H9 (cell line): ENCODE data around the gene EML5. TPM values are rescaled to one million over a fixed set of nuclear protein-coding genes. Genes with fewer than 3 reads are reported as not detected.
A peak's percentile ranks its signal among the peaks of the same experiment; 100 is the strongest.

Experiments
- DNase-seq: peaks from one replicate; pipeline ENCODE4 v3.0.0-alpha.2; 2017
- H2AFZ ChIP-seq: one replicate; pipeline ENCODE4 v1.6.1; 2013; ENCODE audit warnings: mild to moderate bottlenecking, low read length, control low read depth, moderate library complexity
- H2AK5ac ChIP-seq: 2 replicates; pipeline ENCODE4 v1.6.1; 2013; ENCODE audit warnings: low read length, control low read depth, mixed read lengths; ENCODE audit not compliant: insufficient read length
- H2BK120ac ChIP-seq: one replicate; pipeline ENCODE4 v1.6.1; 2013; ENCODE audit warnings: low read depth, mild to moderate bottlenecking, low read length, control low read depth, inconsistent platforms; ENCODE audit not compliant: poor library complexity, severe bottlenecking
- H2BK12ac ChIP-seq: 2 replicates; pipeline ENCODE4 v1.6.1; 2013; ENCODE audit warnings: low read length, control low read depth, mixed read lengths, low read depth; ENCODE audit not compliant: insufficient read length
- H2BK15ac ChIP-seq: 2 replicates; pipeline ENCODE4 v1.6.1; 2013; ENCODE audit warnings: low read depth, low read length, control low read depth
- H2BK20ac ChIP-seq: one replicate; pipeline ENCODE4 v1.6.1; 2013; ENCODE audit warnings: low read depth, mild to moderate bottlenecking, low read length, control low read depth, inconsistent platforms; ENCODE audit not compliant: poor library complexity, severe bottlenecking
- H2BK5ac ChIP-seq: 2 replicates; pipeline ENCODE4 v1.6.1; 2013; ENCODE audit warnings: low read length, control low read depth, mixed read lengths; ENCODE audit not compliant: insufficient read length
- H3K14ac ChIP-seq: 2 replicates; pipeline ENCODE4 v1.6.1; 2013; ENCODE audit warnings: low read length, control low read depth; ENCODE audit not compliant: insufficient read depth
- H3K18ac ChIP-seq: 2 replicates; pipeline ENCODE4 v1.6.1; 2013; ENCODE audit warnings: low read depth, mild to moderate bottlenecking, mixed read lengths, low read length, control low read depth; ENCODE audit not compliant: insufficient read length
- H3K23ac ChIP-seq: 2 replicates; pipeline ENCODE4 v1.6.1; 2013; ENCODE audit warnings: low read length, control low read depth, mixed read lengths, low read depth; ENCODE audit not compliant: insufficient read length
- H3K23me2 ChIP-seq: 2 replicates; pipeline ENCODE4 v1.6.1; 2013; ENCODE audit warnings: low read depth, mild to moderate bottlenecking, mixed read lengths, low read length, control low read depth; ENCODE audit not compliant: insufficient read length, poor library complexity, severe bottlenecking
- H3K27ac ChIP-seq: 2 replicates; pipeline ENCODE4 v1.5.1; 2013; ENCODE audit warnings: low read length, control low read depth, mixed read lengths, low read depth; ENCODE audit not compliant: insufficient read length
- H3K27me3 ChIP-seq: 2 replicates; pipeline ENCODE4 v1.6.1; 2013; ENCODE audit warnings: low read length, control low read depth, inconsistent platforms; ENCODE audit not compliant: insufficient read depth
- H3K4ac ChIP-seq: 2 replicates; pipeline ENCODE4 v1.6.1; 2013; ENCODE audit warnings: low read depth, mild to moderate bottlenecking, control low read depth, inconsistent platforms, low read length, moderate library complexity
- H3K4me1 ChIP-seq: 2 replicates; pipeline ENCODE4 v1.6.1; 2013; ENCODE audit warnings: low read length, control low read depth, inconsistent platforms; ENCODE audit not compliant: insufficient read depth
- H3K4me2 ChIP-seq: 2 replicates; pipeline ENCODE4 v1.6.1; 2013; ENCODE audit warnings: low read length, control low read depth, mixed read lengths; ENCODE audit not compliant: insufficient read length, insufficient read depth
- H3K56ac ChIP-seq: 2 replicates; pipeline ENCODE4 v1.6.1; 2013; ENCODE audit warnings: low read depth, mild to moderate bottlenecking, mixed read lengths, low read length, control low read depth; ENCODE audit not compliant: insufficient read length
- H3K79me1 ChIP-seq: 2 replicates; pipeline ENCODE4 v1.6.1; 2013; ENCODE audit warnings: low read depth, mild to moderate bottlenecking, moderate library complexity, low read length, control low read depth, inconsistent platforms; ENCODE audit not compliant: insufficient read depth, poor library complexity, severe bottlenecking
- H3K79me2 ChIP-seq: 2 replicates; pipeline ENCODE4 v1.6.1; 2013; ENCODE audit warnings: low read length, control low read depth, inconsistent platforms; ENCODE audit not compliant: insufficient read depth
- H3K9ac ChIP-seq: 2 replicates; pipeline ENCODE4 v1.6.1; 2013; ENCODE audit warnings: low read length, control low read depth, mixed read lengths; ENCODE audit not compliant: insufficient read length; ENCODE audit errors: extremely low read depth
- H3K9me3 ChIP-seq: one replicate; pipeline ENCODE4 v1.6.1; 2013; ENCODE audit warnings: low read depth, low read length, inconsistent platforms; ENCODE audit not compliant: control insufficient read depth
- H3T11ph ChIP-seq: one replicate; pipeline ENCODE4 v1.6.1; 2013; ENCODE audit warnings: mild to moderate bottlenecking, low read length, control low read depth, inconsistent platforms
- H4K20me1 ChIP-seq: one replicate; pipeline ENCODE4 v1.6.1; 2013; ENCODE audit not compliant: control insufficient read depth, insufficient read length, insufficient read depth
- H4K5ac ChIP-seq: 2 replicates; pipeline ENCODE4 v1.6.1; 2013; ENCODE audit warnings: low read depth, mild to moderate bottlenecking, mixed read lengths, low read length, control low read depth; ENCODE audit not compliant: insufficient read length
- H4K8ac ChIP-seq: replicated peaks from 2 replicates; pipeline ENCODE4 v1.6.1; 2013; ENCODE audit warnings: low read length, control low read depth, mixed read lengths, low read depth; ENCODE audit not compliant: insufficient read length
- H4K91ac ChIP-seq: 2 replicates; pipeline ENCODE4 v1.6.1; 2013; ENCODE audit warnings: low read depth, mild to moderate bottlenecking, moderate library complexity, mixed read lengths, low read length, control low read depth; ENCODE audit not compliant: insufficient read length
- H3K27ac Mint-ChIP-seq, 3 experiments: 2 replicates in 2 of 3; 3 replicates in 1 of 3; pipeline ENCODE4 v1.8.0; 2020 to 2021; ENCODE audit warnings: mixed read lengths in 3 of 3, mild to moderate bottlenecking in 1 of 3, moderate library complexity in 1 of 3
- H3K27me3 Mint-ChIP-seq: 2 replicates; pipeline ENCODE4 v1.8.0; 2021; ENCODE audit warnings: low read depth, mild to moderate bottlenecking, moderate library complexity, mixed read lengths
- H3K36me3 Mint-ChIP-seq, 3 experiments: 2 replicates in 2 of 3; 3 replicates in 1 of 3; pipeline ENCODE4 v1.8.0; 2020 to 2021; ENCODE audit warnings: low read depth in 3 of 3, mixed read lengths in 3 of 3; ENCODE audit not compliant: insufficient read depth in 1 of 3
- H3K4me1 Mint-ChIP-seq, 2 experiments: 2 replicates each; pipeline ENCODE4 v1.8.0; 2020; ENCODE audit warnings: mixed read lengths in 2 of 2
- H3K4me3 Mint-ChIP-seq, 2 experiments: 2 replicates in 1 of 2; 3 replicates in 1 of 2; pipeline ENCODE4 v1.8.0; 2020 to 2021; ENCODE audit warnings: mild to moderate bottlenecking in 2 of 2, mixed read lengths in 2 of 2, moderate library complexity in 1 of 2
- H3K9me3 Mint-ChIP-seq, 2 experiments: 2 replicates in 1 of 2; 3 replicates in 1 of 2; pipeline ENCODE4 v1.8.0; 2020; ENCODE audit warnings: mild to moderate bottlenecking in 2 of 2, mixed read lengths in 2 of 2, moderate library complexity in 1 of 2
- CTCF ChIP-seq: fragments of 200-600 bp; sonication (generic); conservative IDR thresholded peaks from 3 replicates; pipeline ENCODE4 v1.8.0; 2021; ENCODE audit warnings: antibody characterized with exemption, mild to moderate bottlenecking
- WGBS: extraction: QIAGEN DNeasy Blood & Tissue Kit; methylation state at CpG from one replicate; pipeline ENCODE4 v1.1.7; 2013; ENCODE audit warnings: missing lambda C conversion rate, low lambda C conversion rate, mixed read lengths; ENCODE audit not compliant: insufficient read length; ENCODE audit errors: extremely low coverage; 5-methylcytosine and 5-hydroxymethylcytosine counted together
- total RNA-seq: library from RNA; stranded (reverse); gene quantifications from 2 replicates; pipeline ENCODE4 v1.2.1, GENCODE V29; 2021

Gene EML5
- total RNA-seq, 1 experiment from 2014 or later, result 0.81 TPM

GRCh38 chr14:88840926-88841325, 48.2 kb upstream of the EML5 start:
- no peak overlapping the region for H3K56ac ChIP-seq
- peak overlapping the region in 1 of 3 experiments; percentile 58; a peak in 2 of 7 replicates for H3K27ac Mint-ChIP-seq
- no CpG with 5 or more reads among the region's 5 CpGs for WGBS

More at GRCh38 chr14:88840926-88841325, 48.2 kb upstream of the EML5 start:
- Histone ChIP-seq H2AK5ac (no peak overlapping the region), H2BK15ac (no peak overlapping the region), H4K91ac (no peak overlapping the region), H2BK120ac (no peak overlapping the region), H3K27ac (no peak overlapping the region), H2BK12ac (no peak overlapping the region), H3T11ph (no peak overlapping the region), H2BK20ac (no peak overlapping the region), H3K79me1 (no peaks in the 10 kb centered on the region), H4K8ac (no peak overlapping the region), H3K4me2 (no peak overlapping the region), H3K14ac (no peak overlapping the region), H3K27me3 (no peaks in the 10 kb centered on the region), H3K4ac (no peak overlapping the region), H3K9me3 (no peaks in the 10 kb centered on the region), H2AFZ (no peak overlapping the region), H3K23ac (no peak overlapping the region), H4K20me1 (no peaks in the 10 kb centered on the region), H2BK5ac (no peak overlapping the region), H3K79me2 (no peaks in the 10 kb centered on the region), H3K18ac (no peak overlapping the region), H4K5ac (no peak overlapping the region), H3K23me2 (no peaks in the 10 kb centered on the region), H3K9ac (no peak overlapping the region), H3K4me1 (no peaks in the 10 kb centered on the region)
- no peaks in the 10 kb centered on the region for H3K27me3 Mint-ChIP-seq
- no peak overlapping the region for H3K4me3 Mint-ChIP-seq
- H3K36me3 Mint-ChIP-seq, result no peaks in the 10 kb centered on the region; a peak in 2 of 7 replicates
- DNase-seq, result no peak
- no peaks in the 10 kb centered on the region for H3K9me3 Mint-ChIP-seq
- H3K4me1 Mint-ChIP-seq, result peaks cover 3 to 10% of the 10 kb centered on the region in 2 experiments; a peak in 2 of 4 replicates
- no peak for TF ChIP-seq CTCF
